ENCODE results near the gene PSAPL1. TPM values are rescaled to one million over a fixed set of nuclear protein-coding genes. Genes with fewer than 3 reads are reported as not detected.

PSAPL1 gene
- total RNA-seq, 1 experiment from 2014 or later = 14.3 TPM

DNA sequence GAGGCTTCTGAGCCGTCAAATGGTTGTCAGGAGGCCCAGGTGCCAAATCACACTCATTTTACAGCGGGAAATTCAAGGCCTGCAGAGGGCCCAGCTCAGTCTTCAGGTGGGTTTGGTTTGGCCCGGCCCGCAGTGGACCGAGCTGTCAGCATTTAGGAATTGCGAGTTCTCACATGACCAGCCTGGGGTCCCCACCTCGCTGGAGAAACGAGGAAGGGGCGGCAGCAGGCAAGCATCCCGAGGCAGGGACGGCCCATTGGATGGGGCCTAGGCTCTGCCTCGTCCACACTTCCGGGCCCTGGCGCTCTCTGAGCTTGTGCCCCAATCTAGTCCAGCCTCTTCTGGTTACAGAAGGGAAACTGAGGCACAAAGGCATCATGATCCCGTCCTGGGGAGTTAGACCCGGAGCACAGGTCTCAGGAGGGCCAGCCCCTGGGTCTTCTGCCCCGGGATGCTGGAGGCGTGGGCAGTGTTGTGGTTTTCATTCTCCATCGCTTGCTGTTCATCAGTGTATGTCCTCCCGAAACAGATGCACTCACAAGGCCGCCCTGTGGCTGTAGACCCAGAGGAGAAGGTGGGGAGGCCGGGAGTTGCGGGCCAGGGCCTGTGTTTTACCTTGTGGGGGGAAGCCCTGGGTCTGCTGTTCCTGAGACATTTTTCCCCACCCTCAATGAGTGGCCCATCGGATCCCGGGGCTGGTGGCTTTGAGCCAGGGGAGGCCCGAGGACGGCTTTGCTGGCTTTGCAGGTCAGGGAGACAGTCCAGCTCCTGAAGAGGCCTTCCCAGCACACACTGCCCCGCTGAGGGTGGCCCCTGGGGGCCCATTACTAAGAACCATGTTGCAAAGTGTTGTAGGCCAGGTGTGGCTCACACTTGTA, 8.9 kb downstream of the PSAPL1 start:
- TF ChIP-seq, protein P1, sequence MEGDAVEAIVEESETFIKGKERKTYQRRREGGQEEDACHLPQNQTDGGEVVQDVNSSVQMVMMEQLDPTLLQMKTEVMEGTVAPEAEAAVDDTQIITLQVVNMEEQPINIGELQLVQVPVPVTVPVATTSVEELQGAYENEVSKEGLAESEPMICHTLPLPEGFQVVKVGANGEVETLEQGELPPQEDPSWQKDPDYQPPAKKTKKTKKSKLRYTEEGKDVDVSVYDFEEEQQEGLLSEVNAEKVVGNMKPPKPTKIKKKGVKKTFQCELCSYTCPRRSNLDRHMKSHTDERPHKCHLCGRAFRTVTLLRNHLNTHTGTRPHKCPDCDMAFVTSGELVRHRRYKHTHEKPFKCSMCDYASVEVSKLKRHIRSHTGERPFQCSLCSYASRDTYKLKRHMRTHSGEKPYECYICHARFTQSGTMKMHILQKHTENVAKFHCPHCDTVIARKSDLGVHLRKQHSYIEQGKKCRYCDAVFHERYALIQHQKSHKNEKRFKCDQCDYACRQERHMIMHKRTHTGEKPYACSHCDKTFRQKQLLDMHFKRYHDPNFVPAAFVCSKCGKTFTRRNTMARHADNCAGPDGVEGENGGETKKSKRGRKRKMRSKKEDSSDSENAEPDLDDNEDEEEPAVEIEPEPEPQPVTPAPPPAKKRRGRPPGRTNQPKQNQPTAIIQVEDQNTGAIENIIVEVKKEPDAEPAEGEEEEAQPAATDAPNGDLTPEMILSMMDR (IDR thresholded peaks at IDR 0.05; ENCODE audit: insufficient read depth in 1 of 2, low read depth in 1 of 2, low read length in 1 of 2, severe bottlenecking in 1 of 2, unreplicated experiment in 1 of 2) = no peak
- H3K27ac Mint-ChIP-seq (ENCODE audit: unreplicated experiment) = no peak overlapping the region
- H3K9me3 ChIP-seq = no peaks in the 10 kb centered on the region
- ChIA-PET POLR2A (no interaction called here), CTCF (no interaction called here)
- H3K27me3 Mint-ChIP-seq (ENCODE audit: insufficient read depth, unreplicated experiment) = no peaks in the 10 kb centered on the region
- H3K4me3 ChIP-seq (ENCODE audit: low read depth, low read length) = no peak overlapping the region
- peaks cover 14% of the 10 kb centered on the region for H3K36me3 Mint-ChIP-seq (ENCODE audit: insufficient read depth, unreplicated experiment)
- H3K36me3 ChIP-seq (ENCODE audit: control insufficient read depth, insufficient read depth, low read length) = no peaks in the 10 kb centered on the region
- H3K27me3 ChIP-seq (replicated peaks; ENCODE audit: control insufficient read depth, insufficient read depth, low read length) = no peaks in the 10 kb centered on the region
- peak in 1 of 2 experiments; percentile 17 for DNase-seq
- peaks cover 19% of the 10 kb centered on the region for H3K4me1 ChIP-seq
- intact Hi-C loops (cut with micrococcal nuclease; ENCODE audit: unreplicated experiment) = no loop called here
- H3K4me3 Mint-ChIP-seq (ENCODE audit: unreplicated experiment) = no peak overlapping the region
- no TSS peak for BruUV-seq (replicated peaks)
- no peaks in the 10 kb centered on the region for H3K9me3 Mint-ChIP-seq (ENCODE audit: unreplicated experiment)
- H3K4me1 Mint-ChIP-seq (ENCODE audit: low read depth, unreplicated experiment) = peaks cover 26% of the 10 kb centered on the region

GRCh38 chr4:7425124-7425523, 9.6 kb downstream of the PSAPL1 start:
- H3K27me3 ChIP-seq (replicated peaks; ENCODE audit: control insufficient read depth, insufficient read depth, low read length) = no peaks in the 10 kb centered on the region
- peak in 1 of 2 experiments; percentile 17 for DNase-seq
- intact Hi-C loops (cut with micrococcal nuclease; ENCODE audit: unreplicated experiment) = no loop called here
- ChIA-PET POLR2A (no interaction called here), CTCF (no interaction called here)
- no peaks in the 10 kb centered on the region for H3K9me3 Mint-ChIP-seq (ENCODE audit: unreplicated experiment)
- H3K36me3 ChIP-seq (ENCODE audit: control insufficient read depth, insufficient read depth, low read length) = no peaks in the 10 kb centered on the region
- H3K27ac Mint-ChIP-seq (ENCODE audit: unreplicated experiment) = no peak overlapping the region
- H3K9me3 ChIP-seq = no peaks in the 10 kb centered on the region
- H3K36me3 Mint-ChIP-seq (ENCODE audit: insufficient read depth, unreplicated experiment) = peaks cover 12% of the 10 kb centered on the region
- no peak overlapping the region for H3K4me3 ChIP-seq (ENCODE audit: low read depth, low read length)
- TF ChIP-seq, protein P1 (IDR thresholded peaks at IDR 0.05; ENCODE audit: insufficient read depth in 1 of 2, low read depth in 1 of 2, low read length in 1 of 2, severe bottlenecking in 1 of 2, unreplicated experiment in 1 of 2) = no peak
- peaks cover 19% of the 10 kb centered on the region for H3K4me1 Mint-ChIP-seq (ENCODE audit: low read depth, unreplicated experiment)
- H3K4me3 Mint-ChIP-seq (ENCODE audit: unreplicated experiment) = no peak overlapping the region
- H3K27me3 Mint-ChIP-seq (ENCODE audit: insufficient read depth, unreplicated experiment) = no peaks in the 10 kb centered on the region
- H3K4me1 ChIP-seq = peaks cover 11% of the 10 kb centered on the region
- no TSS peak for BruUV-seq (replicated peaks)

DNA sequence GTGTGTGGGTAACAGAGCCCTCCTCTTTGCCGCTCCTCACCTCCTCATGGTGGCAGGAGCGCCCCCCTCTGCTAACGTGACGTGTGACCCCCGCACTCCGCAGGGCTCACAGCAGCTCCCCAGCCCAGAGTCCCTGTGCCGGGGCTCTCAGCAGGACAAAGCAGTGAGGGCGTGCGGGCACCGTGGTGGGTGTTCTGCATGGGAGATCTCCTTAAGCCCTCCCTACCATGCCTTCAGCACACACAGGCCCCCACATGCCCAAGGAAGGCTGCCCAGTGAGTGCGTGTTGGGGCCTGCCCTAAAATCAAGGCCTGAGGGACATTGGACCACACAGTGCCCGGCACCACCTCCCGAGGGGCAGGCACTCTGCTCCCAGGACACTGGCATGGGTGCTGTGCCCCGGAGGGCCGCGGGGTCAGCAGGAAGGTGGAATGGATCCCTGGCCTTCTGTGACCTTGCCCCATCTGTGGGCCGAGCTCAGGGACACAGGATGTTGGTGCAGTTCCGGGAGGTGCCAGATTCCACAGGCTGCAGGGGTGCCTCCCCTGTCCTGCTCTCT, 10.1 kb downstream of the PSAPL1 start:
- TF ChIP-seq, protein P1 (IDR thresholded peaks at IDR 0.05; ENCODE audit: insufficient read depth in 1 of 2, low read depth in 1 of 2, low read length in 1 of 2, severe bottlenecking in 1 of 2, unreplicated experiment in 1 of 2) = no peak
- no peaks in the 10 kb centered on the region for H3K9me3 ChIP-seq
- no peak overlapping the region for H3K4me3 ChIP-seq (ENCODE audit: low read depth, low read length)
- intact Hi-C loops (cut with micrococcal nuclease; ENCODE audit: unreplicated experiment) = no loop called here
- Mint-ChIP-seq H3K36me3 (ENCODE audit: insufficient read depth, unreplicated experiment) (peaks cover 7% of the 10 kb centered on the region), H3K4me3 (ENCODE audit: unreplicated experiment) (no peak overlapping the region), H3K9me3 (ENCODE audit: unreplicated experiment) (no peaks in the 10 kb centered on the region), H3K27ac (ENCODE audit: unreplicated experiment) (no peak overlapping the region), H3K4me1 (ENCODE audit: low read depth, unreplicated experiment) (peaks cover 14% of the 10 kb centered on the region), H3K27me3 (ENCODE audit: insufficient read depth, unreplicated experiment) (no peaks in the 10 kb centered on the region)
- BruUV-seq (replicated peaks) = no TSS peak
- ChIA-PET POLR2A (no interaction called here), CTCF (no interaction called here)
- H3K36me3 ChIP-seq (ENCODE audit: control insufficient read depth, insufficient read depth, low read length) = no peaks in the 10 kb centered on the region
- H3K4me1 ChIP-seq = peaks cover 7% of the 10 kb centered on the region
- H3K27me3 ChIP-seq (replicated peaks; ENCODE audit: control insufficient read depth, insufficient read depth, low read length) = no peaks in the 10 kb centered on the region
- peak in 1 of 2 experiments; percentile 15 for DNase-seq

Data from Caco-2 (cell line).